ENCODE measurements around the gene ZNF487.

ZNF487 gene

DNA sequence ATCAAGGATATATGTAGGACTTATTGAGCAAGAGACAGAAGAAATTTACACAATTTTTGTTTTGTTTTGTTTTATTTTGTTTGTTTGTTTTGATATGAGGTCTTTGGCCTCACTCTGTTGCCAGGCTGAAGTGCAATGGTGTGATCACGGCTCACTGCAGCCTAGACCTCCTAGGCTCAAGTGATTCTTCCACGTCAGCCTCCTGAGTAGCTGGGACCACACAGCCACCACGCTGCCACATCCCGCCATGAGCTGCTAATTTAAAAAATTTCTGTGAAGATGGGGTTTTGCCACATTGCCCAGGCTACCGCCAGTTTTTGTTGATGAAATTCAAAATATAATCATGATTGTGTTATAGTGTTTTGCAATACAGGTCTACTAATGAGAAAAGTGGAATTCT is 54.9 kb downstream of the ZNF487 start:
- ATAC-seq = no peak
- TF ChIP-seq ISL1 (CRISPR knock-in tag; IDR thresholded peaks at IDR 0.05) = no peak
- no peak for TF ChIP-seq ZNF8 (CRISPR knock-in tag; IDR thresholded peaks at IDR 0.05)
- TF ChIP-seq, protein P1, sequence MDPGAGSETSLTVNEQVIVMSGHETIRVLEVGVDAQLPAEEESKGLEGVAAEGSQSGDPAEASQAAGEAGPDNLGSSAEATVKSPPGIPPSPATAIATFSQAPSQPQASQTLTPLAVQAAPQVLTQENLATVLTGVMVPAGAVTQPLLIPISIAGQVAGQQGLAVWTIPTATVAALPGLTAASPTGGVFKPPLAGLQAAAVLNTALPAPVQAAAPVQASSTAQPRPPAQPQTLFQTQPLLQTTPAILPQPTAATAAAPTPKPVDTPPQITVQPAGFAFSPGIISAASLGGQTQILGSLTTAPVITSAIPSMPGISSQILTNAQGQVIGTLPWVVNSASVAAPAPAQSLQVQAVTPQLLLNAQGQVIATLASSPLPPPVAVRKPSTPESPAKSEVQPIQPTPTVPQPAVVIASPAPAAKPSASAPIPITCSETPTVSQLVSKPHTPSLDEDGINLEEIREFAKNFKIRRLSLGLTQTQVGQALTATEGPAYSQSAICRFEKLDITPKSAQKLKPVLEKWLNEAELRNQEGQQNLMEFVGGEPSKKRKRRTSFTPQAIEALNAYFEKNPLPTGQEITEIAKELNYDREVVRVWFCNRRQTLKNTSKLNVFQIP (CRISPR knock-in tag; IDR thresholded peaks at IDR 0.05; ENCODE audit: borderline replicate concordance, low read depth) = no peak
- no peak for TF ChIP-seq TCF4 (CRISPR knock-in tag; IDR thresholded peaks at IDR 0.05; ENCODE audit: borderline replicate concordance)
- no peak for TF ChIP-seq CSDC2 (CRISPR knock-in tag; IDR thresholded peaks at IDR 0.05)
- TF ChIP-seq, protein P2, sequence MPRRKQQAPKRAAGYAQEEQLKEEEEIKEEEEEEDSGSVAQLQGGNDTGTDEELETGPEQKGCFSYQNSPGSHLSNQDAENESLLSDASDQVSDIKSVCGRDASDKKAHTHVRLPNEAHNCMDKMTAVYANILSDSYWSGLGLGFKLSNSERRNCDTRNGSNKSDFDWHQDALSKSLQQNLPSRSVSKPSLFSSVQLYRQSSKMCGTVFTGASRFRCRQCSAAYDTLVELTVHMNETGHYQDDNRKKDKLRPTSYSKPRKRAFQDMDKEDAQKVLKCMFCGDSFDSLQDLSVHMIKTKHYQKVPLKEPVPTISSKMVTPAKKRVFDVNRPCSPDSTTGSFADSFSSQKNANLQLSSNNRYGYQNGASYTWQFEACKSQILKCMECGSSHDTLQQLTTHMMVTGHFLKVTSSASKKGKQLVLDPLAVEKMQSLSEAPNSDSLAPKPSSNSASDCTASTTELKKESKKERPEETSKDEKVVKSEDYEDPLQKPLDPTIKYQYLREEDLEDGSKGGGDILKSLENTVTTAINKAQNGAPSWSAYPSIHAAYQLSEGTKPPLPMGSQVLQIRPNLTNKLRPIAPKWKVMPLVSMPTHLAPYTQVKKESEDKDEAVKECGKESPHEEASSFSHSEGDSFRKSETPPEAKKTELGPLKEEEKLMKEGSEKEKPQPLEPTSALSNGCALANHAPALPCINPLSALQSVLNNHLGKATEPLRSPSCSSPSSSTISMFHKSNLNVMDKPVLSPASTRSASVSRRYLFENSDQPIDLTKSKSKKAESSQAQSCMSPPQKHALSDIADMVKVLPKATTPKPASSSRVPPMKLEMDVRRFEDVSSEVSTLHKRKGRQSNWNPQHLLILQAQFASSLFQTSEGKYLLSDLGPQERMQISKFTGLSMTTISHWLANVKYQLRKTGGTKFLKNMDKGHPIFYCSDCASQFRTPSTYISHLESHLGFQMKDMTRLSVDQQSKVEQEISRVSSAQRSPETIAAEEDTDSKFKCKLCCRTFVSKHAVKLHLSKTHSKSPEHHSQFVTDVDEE (CRISPR knock-in tag; IDR thresholded peaks at IDR 0.05) = no peak
- no peak for TF ChIP-seq ZC3H10 (CRISPR knock-in tag; IDR thresholded peaks at IDR 0.05)
- TF ChIP-seq, protein P3, sequence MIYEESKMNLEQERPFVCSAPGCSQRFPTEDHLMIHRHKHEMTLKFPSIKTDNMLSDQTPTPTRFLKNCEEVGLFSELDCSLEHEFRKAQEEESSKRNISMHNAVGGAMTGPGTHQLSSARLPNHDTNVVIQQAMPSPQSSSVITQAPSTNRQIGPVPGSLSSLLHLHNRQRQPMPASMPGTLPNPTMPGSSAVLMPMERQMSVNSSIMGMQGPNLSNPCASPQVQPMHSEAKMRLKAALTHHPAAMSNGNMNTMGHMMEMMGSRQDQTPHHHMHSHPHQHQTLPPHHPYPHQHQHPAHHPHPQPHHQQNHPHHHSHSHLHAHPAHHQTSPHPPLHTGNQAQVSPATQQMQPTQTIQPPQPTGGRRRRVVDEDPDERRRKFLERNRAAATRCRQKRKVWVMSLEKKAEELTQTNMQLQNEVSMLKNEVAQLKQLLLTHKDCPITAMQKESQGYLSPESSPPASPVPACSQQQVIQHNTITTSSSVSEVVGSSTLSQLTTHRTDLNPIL (CRISPR knock-in tag; IDR thresholded peaks at IDR 0.05; ENCODE audit: low read depth) = no peak

DNA sequence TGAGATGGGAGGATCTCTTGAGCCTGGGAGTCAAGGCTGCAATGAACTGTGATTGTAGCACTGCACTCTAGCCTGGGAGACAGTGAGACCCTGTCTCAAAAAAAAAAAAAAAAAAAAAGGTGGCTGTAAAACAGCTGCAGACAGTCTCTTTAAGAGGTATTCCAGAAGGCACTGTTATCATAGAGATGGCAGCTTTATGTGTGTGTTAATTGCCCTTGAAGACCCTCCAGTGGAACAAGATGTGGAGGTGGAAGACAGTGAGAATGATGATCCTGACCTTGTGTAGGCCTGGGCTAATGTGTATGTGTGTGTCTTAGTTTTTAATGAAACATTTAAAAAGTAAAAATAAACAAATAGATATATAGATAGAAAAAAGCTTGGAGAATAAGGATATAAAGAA is 66.0 kb downstream of the ZNF487 start:
- ATAC-seq = no peak
- TF ChIP-seq SNAI2 (CRISPR knock-in tag; IDR thresholded peaks at IDR 0.05) = no peak
- TF ChIP-seq ZC3H10 (CRISPR knock-in tag; IDR thresholded peaks at IDR 0.05) = no peak
- no peak for TF ChIP-seq GLIS3 (CRISPR knock-in tag; IDR thresholded peaks at IDR 0.05)
- TF ChIP-seq ZFP3 (CRISPR knock-in tag; IDR thresholded peaks at IDR 0.05) = no peak
- no peak for TF ChIP-seq BACH2 (CRISPR knock-in tag; IDR thresholded peaks at IDR 0.05; ENCODE audit: borderline replicate concordance)
- no peak for TF ChIP-seq ARNTL (CRISPR knock-in tag; IDR thresholded peaks at IDR 0.05; ENCODE audit: borderline replicate concordance, low read depth)

DNA sequence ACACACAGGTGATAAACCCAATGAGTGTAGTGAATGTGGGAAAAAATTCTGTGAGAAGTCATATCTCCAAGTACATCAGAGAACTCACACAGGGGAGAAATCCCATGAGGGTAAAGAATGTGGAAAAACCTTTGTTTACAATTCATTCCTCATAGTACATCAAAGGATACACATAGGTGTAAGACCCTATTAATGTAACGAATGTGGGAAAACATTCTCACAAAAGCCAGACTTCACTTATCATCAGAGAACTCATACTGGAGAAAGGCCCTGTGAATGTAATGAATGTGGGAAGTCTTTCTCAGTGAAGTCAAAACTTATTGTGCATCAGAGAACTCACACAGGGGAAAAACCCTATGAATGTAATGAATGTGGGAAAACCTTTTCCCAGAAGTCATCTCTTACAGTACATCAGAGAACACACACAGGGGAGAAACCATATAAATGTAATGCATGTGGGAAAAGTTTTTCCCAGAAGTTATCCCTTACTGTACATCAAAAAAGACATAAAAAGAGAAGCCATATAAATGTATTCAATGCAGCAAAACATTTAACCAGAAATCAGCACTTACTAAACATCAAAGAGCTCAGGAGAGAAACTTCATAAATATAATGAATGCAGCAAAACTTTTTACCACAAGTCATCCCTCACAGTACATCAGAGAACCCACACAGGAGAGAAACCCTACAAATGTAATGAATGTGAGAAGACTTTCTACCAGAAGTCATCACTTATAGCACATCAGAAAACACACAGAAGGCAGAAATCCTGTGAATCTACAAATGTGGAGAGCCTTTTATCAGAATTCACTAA is 87.7 kb downstream of the ZNF487 start:
- no peak for ATAC-seq
- no peak for TF ChIP-seq ZNF565 (CRISPR knock-in tag; conservative IDR thresholded peaks at IDR 0.05; ENCODE audit: low read depth)
- no peak for TF ChIP-seq TOX (CRISPR knock-in tag; IDR thresholded peaks at IDR 0.05; ENCODE audit: borderline replicate concordance)
- no peak for TF ChIP-seq ISL1 (CRISPR knock-in tag; IDR thresholded peaks at IDR 0.05)
- TF ChIP-seq ARNTL (CRISPR knock-in tag; IDR thresholded peaks at IDR 0.05; ENCODE audit: borderline replicate concordance, low read depth) = no peak
- no peak for TF ChIP-seq BACH2 (CRISPR knock-in tag; IDR thresholded peaks at IDR 0.05; ENCODE audit: borderline replicate concordance)
- no peak for TF ChIP-seq TCF4 (CRISPR knock-in tag; IDR thresholded peaks at IDR 0.05; ENCODE audit: borderline replicate concordance)

Data from SK-N-SH treated with all-trans-retinoic acid at 6 μM for 48 hours (cell line).